HEK293T (cell line): ENCODE data around the gene TLE5.

Source experiments
- CTCF ChIA-PET: fragments of 350-600 bp; formaldehyde crosslinking; extraction: SDS; loops from one replicate; lab custom pipeline; 2021; ENCODE audit warnings: antibody characterized with exemption, inconsistent platforms; lab: Yijun Ruan, JAX
- POLR2A ChIA-PET: fragments of 350-600 bp; formaldehyde crosslinking; extraction: SDS; loops from one replicate; lab custom pipeline; 2020; ENCODE audit warnings: antibody characterized with exemption, inconsistent platforms; lab: Yijun Ruan, JAX
- DNase-seq: peaks from one replicate; pipeline ENCODE4 v3.0.0; 2012; ENCODE audit warnings: mixed read lengths; ENCODE audit errors: extremely low spot score
- ARNT ChIP-seq: fragments of 450-650 bp; IDR thresholded peaks from 2 replicates; pipeline ENCODE4 v1.6.1; 2017; ENCODE audit warnings: mild to moderate bottlenecking
- BHLHE40 ChIP-seq: fragments of 450-650 bp; IDR thresholded peaks from 2 replicates; pipeline ENCODE4 v1.6.1; 2016; ENCODE audit warnings: mild to moderate bottlenecking, moderate library complexity, borderline replicate concordance
- CTBP1 ChIP-seq: fragments of 450-650 bp; IDR thresholded peaks from 2 replicates; pipeline ENCODE4 v1.6.1; 2016; ENCODE audit warnings: borderline replicate concordance
- ELF4 ChIP-seq: fragments of 450-650 bp; IDR thresholded peaks from 2 replicates; pipeline ENCODE4 v1.6.1; 2017; ENCODE audit warnings: antibody characterized with exemption
- FOXA1 ChIP-seq: fragments of 450-650 bp; IDR thresholded peaks from 2 replicates; pipeline ENCODE4 v1.6.1; 2016; ENCODE audit warnings: mild to moderate bottlenecking
- FOXK2 ChIP-seq: fragments of 450-650 bp; IDR thresholded peaks from 2 replicates; pipeline ENCODE4 v1.6.1; 2016; ENCODE audit warnings: mild to moderate bottlenecking
- FOXM1 ChIP-seq: fragments of 450-650 bp; IDR thresholded peaks from 2 replicates; pipeline ENCODE4 v1.6.1; 2017; ENCODE audit warnings: mild to moderate bottlenecking, borderline replicate concordance
- HDGF ChIP-seq: fragments of 450-650 bp; IDR thresholded peaks from 2 replicates; pipeline ENCODE4 v1.6.1; 2017; ENCODE audit warnings: antibody characterized with exemption, borderline replicate concordance
- L3MBTL2 ChIP-seq: fragments of 450-650 bp; conservative IDR thresholded peaks from 2 replicates; pipeline ENCODE4 v1.6.1; 2016; ENCODE audit warnings: mild to moderate bottlenecking
- LEF1 ChIP-seq: fragments of 450-650 bp; IDR thresholded peaks from 2 replicates; pipeline ENCODE4 v1.6.1; 2017; ENCODE audit warnings: mild to moderate bottlenecking, borderline replicate concordance
- NFRKB ChIP-seq: fragments of 450-650 bp; IDR thresholded peaks from 2 replicates; pipeline ENCODE4 v1.6.1; 2016; ENCODE audit warnings: mild to moderate bottlenecking, moderate library complexity
- PKNOX1 ChIP-seq: fragments of 450-650 bp; IDR thresholded peaks from 2 replicates; pipeline ENCODE4 v1.6.1; 2016
- SP1 ChIP-seq: fragments of 450-650 bp; IDR thresholded peaks from 2 replicates; pipeline ENCODE4 v1.6.1; 2017
- SUZ12 ChIP-seq: fragments of 450-650 bp; IDR thresholded peaks from 2 replicates; pipeline ENCODE4 v1.6.1; 2016; ENCODE audit warnings: mild to moderate bottlenecking
- TARDBP ChIP-seq: fragments of 450-650 bp; IDR thresholded peaks from 2 replicates; pipeline ENCODE4 v1.6.1; 2016
- ZNF384 ChIP-seq: fragments of 450-650 bp; IDR thresholded peaks from 2 replicates; pipeline ENCODE4 v1.6.1; 2016

TLE5 gene

GRCh38 chr19:3065675-3066357 lies 3.5 kb upstream of the TLE5 start:
- DNase-seq, result no peak
- ChIA-PET CTCF (interaction anchor here (1.0 kb wide), 1 partner anchor 10 kb away, joined by 4 read pairs; no protein-coding TSS in a partner anchor), POLR2A (interaction anchor here (0.9 kb wide), 1 partner anchor 30 kb away, joined by 4 read pairs; no protein-coding TSS in a partner anchor)
- TF ChIP-seq BHLHE40 (no peak), TARDBP (no peak), FOXA1 (no peak), ARNT (no peak), FOXM1 (no peak), ZNF384 (no peak), CTBP1 (no peak), HDGF (no peak), LEF1 (no peak), NFRKB (no peak), L3MBTL2 (no peak)

GRCh38 chr19:3064011-3064330 lies 1.7 kb upstream of the TLE5 start:
- no peak for DNase-seq
- TF ChIP-seq NFRKB (no peak), L3MBTL2 (no peak), SP1 (no peak), FOXK2 (no peak)
- ChIA-PET CTCF (no interaction called here), POLR2A (no interaction called here)

GRCh38 chr19:3061182-3062161 lies 823 bp downstream of the TLE5 start:
- TF ChIP-seq NFRKB (no peak), FOXM1 (no peak), LEF1 (no peak), FOXA1 (no peak), TARDBP (no peak), ELF4 (no peak), HDGF (no peak), CTBP1 (no peak), BHLHE40 (no peak), SP1 (no peak), ZNF384 (no peak), SUZ12 (no peak), ARNT (no peak), PKNOX1 (no peak), FOXK2 (no peak)
- CTCF ChIA-PET, result no interaction called here
- POLR2A ChIA-PET, result interaction anchor here (1.3 kb wide), 1 partner anchor 25 kb away, joined by 4 read pairs; no protein-coding TSS in a partner anchor
- no peak for DNase-seq

GRCh38 chr19:3060857-3061181 lies 1.5 kb downstream of the TLE5 start:
- CTCF ChIA-PET, result interaction anchor here (0.9 kb wide), 1 partner anchor 25 kb away, joined by 4 read pairs; no protein-coding TSS in a partner anchor
- POLR2A ChIA-PET, result no interaction called here
- TF ChIP-seq BHLHE40, result no peak
- no peak for TF ChIP-seq FOXM1
- TF ChIP-seq SUZ12, result no peak
- no peak for TF ChIP-seq NFRKB
- TF ChIP-seq CTBP1, result no peak
- no peak for TF ChIP-seq HDGF
- no peak for TF ChIP-seq ZNF384
- no peak for TF ChIP-seq FOXK2
- TF ChIP-seq PKNOX1, result no peak
- no peak for TF ChIP-seq ELF4
- TF ChIP-seq FOXA1, result no peak
- no peak for TF ChIP-seq TARDBP
- no peak for TF ChIP-seq ARNT
- TF ChIP-seq L3MBTL2, result no peak
- TF ChIP-seq LEF1, result no peak
- TF ChIP-seq SP1, result no peak

GRCh38 chr19:3059653-3060052 lies 2.6 kb downstream of the TLE5 start:
- ChIA-PET CTCF (interaction anchor here (0.7 kb wide), 1 partner anchor 19 kb away, joined by 12 read pairs; no protein-coding TSS in a partner anchor), POLR2A (interaction anchor here (1.8 kb wide), 1 partner anchor 24 kb away, joined by 5 read pairs; no protein-coding TSS in a partner anchor)
- no peak for DNase-seq
- TF ChIP-seq NFRKB, result no peak
- TF ChIP-seq SP1, result no peak
- TF ChIP-seq ARNT, result no peak
- TF ChIP-seq SUZ12, result no peak
- TF ChIP-seq TARDBP, result no peak
- TF ChIP-seq FOXM1, result no peak
- TF ChIP-seq PKNOX1, result no peak
- no peak for TF ChIP-seq CTBP1
- no peak for TF ChIP-seq FOXA1
- TF ChIP-seq FOXK2, result no peak
- no peak for TF ChIP-seq ZNF384
- no peak for TF ChIP-seq L3MBTL2
- no peak for TF ChIP-seq HDGF
- TF ChIP-seq LEF1, result no peak
- TF ChIP-seq BHLHE40, result no peak
- no peak for TF ChIP-seq ELF4

More at GRCh38 chr19:3060857-3061181, 1.5 kb downstream of the TLE5 start:
- DNase-seq, result no peak
